GM21360 (cell line): ENCODE measurements around the gene AMMECR1L.
"Not testable (repeated sequence)": the region's sequence is repeated elsewhere in the genome, so short reads cannot be mapped to it uniquely, and the experiment has no call there.

ENCODE experiments used
- ATAC-seq: cut with Tn5 transposase; IDR thresholded peaks from one replicate; pipeline ENCODE4 v1.9.1; 2021; ENCODE audit warnings: mild to moderate bottlenecking, moderate library complexity; ENCODE audit not compliant: unreplicated experiment

Gene AMMECR1L

DNA sequence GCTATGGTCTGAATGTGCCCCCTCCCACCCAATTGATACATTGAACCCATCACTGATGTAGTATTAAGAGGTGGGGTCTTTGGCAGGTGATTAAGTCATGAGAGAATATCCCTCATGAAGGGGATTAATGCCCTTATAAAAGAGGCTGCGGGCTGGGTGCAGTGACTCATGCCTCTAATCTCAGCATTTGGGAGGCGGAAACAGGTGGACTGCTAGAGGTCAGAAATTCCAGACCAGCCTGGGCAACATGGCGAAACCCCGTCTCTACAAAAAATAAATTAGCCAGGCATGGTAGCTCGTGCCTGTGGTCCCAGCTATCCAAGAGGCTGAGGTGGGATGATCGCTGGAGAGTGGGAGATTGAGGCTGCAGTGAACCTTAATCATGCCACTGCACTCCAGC, 42.1 kb downstream of the AMMECR1L start:
- ATAC-seq: no peak

DNA sequence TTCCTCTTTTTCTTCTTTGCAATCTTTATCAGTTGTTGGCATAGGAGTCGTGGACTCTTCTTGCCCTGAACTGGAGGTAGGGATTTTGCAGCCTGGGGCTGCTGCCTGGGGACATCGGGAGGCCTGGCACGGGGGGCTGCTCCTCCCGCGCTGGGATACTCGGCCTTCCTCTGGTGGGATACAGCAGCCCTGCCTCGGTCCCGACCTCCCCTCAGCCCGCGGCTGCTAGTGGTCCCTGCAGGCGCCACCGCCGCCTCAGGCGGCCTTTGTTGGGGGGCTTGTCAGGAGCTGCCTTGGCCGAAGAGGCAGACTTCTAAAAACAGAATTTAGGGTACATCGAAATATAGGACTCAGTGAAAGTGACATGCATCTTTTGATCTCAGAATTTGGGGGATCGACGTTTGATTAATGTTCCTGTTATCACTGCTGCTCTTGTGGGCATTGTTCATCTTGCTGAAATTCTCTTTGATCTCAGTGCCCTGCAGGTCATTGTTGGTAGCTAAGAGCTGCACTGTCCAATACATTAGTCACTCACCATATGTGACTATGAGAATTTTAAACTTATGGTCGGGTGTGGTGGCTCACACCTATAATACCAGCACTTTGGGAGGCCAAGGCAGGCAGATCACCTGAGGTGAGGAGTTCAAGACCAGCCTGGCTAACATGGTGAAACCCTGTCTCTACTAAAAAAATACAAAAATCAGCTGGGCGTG, 44.1 kb downstream of the AMMECR1L start:
- ATAC-seq: no peak

DNA sequence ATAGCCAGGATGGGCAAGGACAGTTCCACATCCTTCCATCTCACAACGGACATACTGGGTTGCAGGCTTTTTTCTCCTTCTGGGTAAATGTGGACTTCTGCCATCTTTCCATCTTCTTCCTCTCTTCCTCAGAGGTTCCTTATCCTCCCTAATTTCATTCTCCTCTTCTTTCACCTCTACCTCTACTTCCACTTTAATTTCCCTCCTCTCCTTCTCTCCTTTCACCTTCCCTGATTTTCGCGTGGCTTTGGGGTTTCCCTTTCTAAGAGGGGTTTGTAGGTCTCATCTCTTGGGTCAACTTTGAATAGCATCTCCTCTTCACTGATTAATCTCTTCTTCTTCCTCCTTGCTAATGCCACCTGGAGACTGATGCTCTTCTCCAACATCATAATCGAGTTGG, 44.9 kb downstream of the AMMECR1L start:
- ATAC-seq: no peak

DNA sequence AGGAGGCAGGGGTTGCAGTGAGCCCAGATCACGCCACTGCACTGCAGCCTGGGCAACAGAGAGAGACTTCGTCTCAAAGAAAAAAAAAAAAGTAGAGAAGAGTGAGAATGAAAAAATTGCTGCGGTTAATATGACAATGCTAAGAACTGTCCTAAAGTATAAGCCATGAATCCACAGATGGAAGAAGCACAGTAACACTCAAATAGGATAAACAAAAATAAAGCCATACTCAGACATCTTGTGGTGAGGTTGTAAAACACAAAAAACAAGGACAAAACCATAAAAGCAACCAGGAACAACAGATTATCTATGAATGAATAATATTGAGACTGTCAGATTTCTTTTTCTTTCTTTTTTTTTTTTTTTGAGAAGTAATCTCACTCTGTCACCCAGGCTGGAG, 50.8 kb downstream of the AMMECR1L start:
- no peak for ATAC-seq

DNA sequence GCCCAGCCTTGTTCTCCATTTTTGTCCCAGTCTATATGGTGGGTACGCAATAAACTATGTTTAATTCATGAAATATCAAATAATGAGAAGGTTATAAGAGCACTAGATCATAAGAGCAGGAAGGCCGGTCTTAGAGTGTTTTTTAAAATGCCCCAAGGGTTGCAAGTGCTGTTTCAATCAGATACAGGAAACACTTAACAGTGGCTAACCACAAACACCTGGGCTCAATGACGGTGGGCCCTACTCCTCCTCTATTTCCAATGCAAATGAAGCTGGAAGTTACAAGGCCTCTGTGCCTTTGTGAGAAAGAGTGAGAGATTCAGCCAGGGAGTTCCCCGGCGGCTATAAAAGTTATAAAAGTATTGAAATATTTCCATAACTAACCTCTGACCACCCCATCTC, 55.9 kb downstream of the AMMECR1L start:
- ATAC-seq: peak; percentile 98

DNA sequence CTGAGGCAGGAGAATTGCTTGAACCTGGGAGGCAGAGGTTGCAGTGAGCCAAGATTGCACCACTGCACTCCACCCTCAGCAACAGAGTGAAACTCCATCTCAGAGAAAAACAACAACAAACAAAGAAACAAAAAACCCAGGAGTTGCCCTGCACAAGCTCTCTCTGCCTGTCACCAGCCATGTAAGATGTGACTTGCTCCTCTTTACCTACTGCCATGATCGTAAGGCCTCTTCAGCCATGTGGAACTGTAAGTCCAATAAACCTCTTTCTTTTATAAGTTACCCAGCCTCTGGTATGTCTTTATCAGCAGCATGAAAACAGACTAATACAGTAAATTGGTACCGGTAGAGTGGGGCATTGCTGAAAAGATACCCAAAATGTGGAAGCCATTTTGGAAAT, 59.0 kb downstream of the AMMECR1L start:
- ATAC-seq: not testable (repeated sequence)

DNA sequence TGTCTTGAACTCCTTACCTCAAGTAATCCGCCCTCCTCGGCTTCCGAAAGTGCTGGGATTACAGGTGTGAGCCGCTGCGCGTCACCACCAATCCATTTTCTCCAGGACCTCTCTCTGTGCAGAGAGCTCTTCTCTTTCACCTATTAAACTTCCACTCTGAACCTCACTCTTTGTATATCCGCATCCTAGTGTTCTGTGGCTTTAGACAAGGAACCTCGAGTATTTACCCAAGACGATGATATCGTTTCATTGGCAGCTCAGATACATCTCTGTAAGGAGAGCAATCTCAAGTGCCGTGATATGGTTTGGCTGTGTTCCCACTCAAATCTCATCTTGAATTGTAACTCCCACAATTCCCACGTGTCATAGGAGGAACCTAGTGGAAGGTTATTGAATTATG, 59.7 kb downstream of the AMMECR1L start:
- no peak for ATAC-seq

DNA sequence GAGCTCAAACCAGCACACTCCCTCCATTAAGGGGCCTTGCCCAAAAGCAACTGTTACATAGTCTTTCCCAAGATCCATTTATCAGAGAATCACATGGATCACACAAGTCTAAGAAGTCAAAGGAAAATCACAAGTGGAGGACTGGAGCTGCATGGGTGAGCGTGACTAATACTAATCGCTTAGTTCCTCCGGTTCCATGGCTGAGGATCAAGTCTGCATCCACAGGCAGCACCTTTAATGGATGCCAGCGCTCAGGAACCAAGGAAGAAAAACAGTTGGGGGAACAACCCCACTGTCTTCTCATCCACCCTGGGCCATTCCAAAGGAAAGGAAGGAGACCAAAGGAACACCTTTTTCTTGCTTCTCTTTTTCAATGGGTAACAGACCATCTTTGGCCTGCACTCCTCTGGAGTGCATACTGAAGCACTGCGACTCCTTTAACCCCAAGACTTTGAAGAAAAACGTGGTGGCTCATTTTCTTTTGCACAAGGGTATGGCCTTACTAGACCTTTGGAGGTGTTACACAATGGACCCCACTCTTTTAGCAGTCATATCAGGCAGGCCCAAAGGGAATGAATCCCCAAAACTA, 65.6 kb downstream of the AMMECR1L start:
- no peak for ATAC-seq

DNA sequence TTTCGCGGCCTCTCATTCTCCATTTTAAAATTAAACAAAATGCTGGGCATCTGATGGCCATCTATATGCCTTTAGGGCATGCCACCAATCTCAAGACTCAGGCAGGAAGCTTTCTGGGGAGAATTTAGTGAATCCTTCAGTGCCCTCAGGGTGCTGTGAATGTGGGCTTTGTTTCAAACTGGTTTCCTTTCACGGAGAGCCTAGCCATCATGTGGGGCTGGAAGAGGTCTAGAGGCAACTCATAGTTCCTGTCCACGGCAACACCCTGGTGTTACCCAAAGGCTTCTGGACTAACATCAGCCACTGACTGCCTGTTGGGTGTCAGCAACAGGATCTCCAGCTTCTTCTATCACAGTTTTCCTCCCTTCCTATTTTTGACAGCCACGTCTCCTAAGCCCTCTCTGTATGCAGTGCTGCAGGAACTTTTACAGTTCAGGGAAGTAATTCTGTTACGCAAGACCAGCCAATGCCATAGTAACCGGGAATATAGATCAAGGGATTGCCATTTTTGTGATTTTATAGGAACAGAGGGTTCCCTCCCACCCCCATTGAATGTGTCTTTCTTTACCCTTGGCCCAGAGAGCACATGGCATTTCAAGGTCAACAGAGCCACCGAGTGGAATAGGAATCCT, 66.8 kb downstream of the AMMECR1L start:
- no peak for ATAC-seq

DNA sequence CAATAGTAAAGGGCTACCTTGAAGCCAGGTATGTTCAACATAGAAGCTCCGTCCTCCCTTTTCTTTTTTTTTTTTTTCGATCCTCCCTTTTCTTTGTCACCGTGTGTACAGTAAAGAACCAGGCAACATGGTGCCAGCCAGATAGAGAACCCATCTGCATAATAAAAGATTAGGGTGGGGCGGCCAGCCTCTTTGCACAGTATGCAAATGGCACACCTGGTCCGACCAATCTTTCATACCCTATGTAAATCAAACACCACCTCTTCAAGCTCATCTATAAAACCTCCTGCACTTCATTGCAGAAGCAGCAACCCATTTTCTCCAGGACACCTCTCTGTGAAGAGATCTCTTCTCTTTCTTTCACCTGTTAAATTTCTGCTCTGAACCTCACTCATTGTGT, 67.5 kb downstream of the AMMECR1L start:
- no peak for ATAC-seq

DNA sequence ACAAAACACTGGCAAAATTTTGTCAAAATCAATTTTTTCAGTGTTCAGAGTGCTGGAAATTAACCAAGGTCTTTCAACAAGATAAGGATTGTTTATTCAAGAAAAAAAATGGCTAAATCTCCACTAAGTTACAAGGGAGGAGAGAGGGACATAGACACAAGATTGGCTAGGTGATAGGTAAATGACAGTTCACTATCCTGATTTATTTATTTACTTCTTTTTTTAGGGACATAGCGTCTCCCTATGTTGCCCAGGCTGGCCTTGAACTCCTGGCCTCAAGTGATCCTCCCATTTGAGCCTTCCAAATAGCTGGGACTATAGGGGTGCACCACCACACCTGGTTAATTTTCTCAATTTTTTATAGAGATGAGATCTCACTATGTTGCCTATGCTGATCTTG, 71.1 kb downstream of the AMMECR1L start:
- ATAC-seq: no peak

DNA sequence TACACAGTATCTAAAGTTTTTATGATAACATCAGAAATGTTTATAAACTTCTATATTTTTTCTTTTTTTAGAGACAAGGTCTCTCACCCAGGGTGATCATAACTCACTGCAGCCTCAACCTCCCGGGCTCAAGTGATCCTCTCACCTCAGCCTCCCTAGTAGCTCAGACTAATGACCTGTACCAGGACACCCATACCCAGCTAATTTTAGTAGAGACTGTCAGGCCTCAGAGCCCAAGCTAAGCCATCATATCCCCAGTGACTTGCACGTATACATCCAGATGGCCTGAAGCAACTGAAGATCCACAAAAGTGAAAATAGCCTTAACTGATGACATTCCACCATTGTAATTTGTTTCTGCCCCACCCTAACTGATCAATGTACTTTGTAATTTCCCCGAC, 73.3 kb downstream of the AMMECR1L start:
- not testable (repeated sequence) for ATAC-seq
